Lower lobe of right lung (tissue), 2 donors: ENCODE measurements around the gene KLHL40. TPM values are rescaled to one million over a fixed set of nuclear protein-coding genes. Genes with fewer than 3 reads are reported as not detected.

Experiments
- ATAC-seq, 2 donors: fragments of 200-7000 bp; cut with Tn5 transposase; one replicate each; pipeline ENCODE4 v1.9.1; 2020 to 2022; ENCODE audit warnings: mild to moderate bottlenecking in 2 of 2, moderate library complexity in 2 of 2
- DNase-seq: peaks from one replicate; pipeline ENCODE4 v3.0.0-alpha.2; 2020
- H3K27ac ChIP-seq: fragments of 200-600 bp; one replicate; pipeline ENCODE4 v1.8.0; 2022
- H3K27me3 ChIP-seq: fragments of 200-600 bp; one replicate; pipeline ENCODE4 v1.8.0; 2022; ENCODE audit warnings: low read depth
- H3K36me3 ChIP-seq: fragments of 200-600 bp; one replicate; pipeline ENCODE4 v1.8.0; 2022; ENCODE audit warnings: mild to moderate bottlenecking
- H3K4me1 ChIP-seq: fragments of 200-600 bp; one replicate; pipeline ENCODE4 v1.8.0; 2022
- H3K4me3 ChIP-seq: fragments of 200-600 bp; one replicate; pipeline ENCODE4 v1.8.0; 2022; ENCODE audit warnings: mild to moderate bottlenecking
- H3K9me3 ChIP-seq: fragments of 200-600 bp; one replicate; pipeline ENCODE4 v1.8.0; 2022
- CTCF ChIP-seq: fragments of 200-600 bp; IDR thresholded peaks from one replicate; pipeline ENCODE4 v1.8.0; 2022; ENCODE audit warnings: antibody characterized with exemption, mild to moderate bottlenecking
- intact Hi-C: fragments of 100-400 bp; cut with DNase I; formaldehyde crosslinking; loops from one replicate; pipeline ENCODE4 v1.11.0; 2022
- long read RNA-seq: library from polyadenylated mRNA; unstranded; transcript quantifications from one replicate; pipeline ENCODE4 v2.0.0, GENCODE V29; 2021
- total RNA-seq: library from RNA; stranded (reverse); fragmentation: NEBNext Ultra II Directional; extraction: Animal tissue kit (Norgen Biotek cat#: 25700); gene quantifications from one replicate; pipeline ENCODE4 v1.2.1, GENCODE V29; 2021
- donor health status: DM: no; HTN: yes; CAD: no; lungs with severe emphysema.

Gene KLHL40
- not detected for total RNA-seq
- long read RNA-seq = 0 reads

GRCh38 chr3:42685363-42685881 lies at the start of gene KLHL40:
Gene KLHL40, plus strand, starts transcription at chr3:42685537. Its CDS starts 82 bp downstream, at chr3:42685619.
- H3K36me3 ChIP-seq = no peaks in the 10 kb centered on the region
- no peaks in the 10 kb centered on the region for H3K9me3 ChIP-seq
- no peak for ATAC-seq
- H3K27ac ChIP-seq = no peak within 1 kb of the TSS
- no peaks in the 10 kb centered on the region for H3K4me1 ChIP-seq
- H3K27me3 ChIP-seq = peaks cover 18% of the 10 kb centered on the region
- intact Hi-C loops = no loop called here
- peak within 1 kb of the TSS; percentile 20 for H3K4me3 ChIP-seq
- TF ChIP-seq CTCF = no peak
- DNase-seq = no peak

GRCh38 chr3:42637001-42637400 lies 48.3 kb upstream of the KLHL40 start:
- intact Hi-C loops = no loop called here
- peaks cover 4% of the 10 kb centered on the region for H3K4me1 ChIP-seq
- H3K9me3 ChIP-seq = no peaks in the 10 kb centered on the region
- no peaks in the 10 kb centered on the region for H3K27me3 ChIP-seq
- no peak overlapping the region for H3K27ac ChIP-seq
- peaks cover 100% of the 10 kb centered on the region for H3K36me3 ChIP-seq
- DNase-seq = no peak
- no peak for ATAC-seq
- no peak overlapping the region for H3K4me3 ChIP-seq
- no peak for TF ChIP-seq CTCF

GRCh38 chr3:42638339-42638842 lies 46.9 kb upstream of the KLHL40 start:
- Histone ChIP-seq H3K27me3 (no peaks in the 10 kb centered on the region), H3K9me3 (no peaks in the 10 kb centered on the region), H3K27ac (peak overlapping the region; percentile 25), H3K4me1 (peaks cover 4% of the 10 kb centered on the region), H3K4me3 (peak overlapping the region; percentile 9), H3K36me3 (peaks cover 100% of the 10 kb centered on the region)
- ATAC-seq (no peak), DNase-seq (no peak)
- TF ChIP-seq CTCF = no peak
- intact Hi-C loops = no loop called here

- Histone ChIP-seq H3K9me3 (no peaks in the 10 kb centered on the region), H3K4me3 (no peak overlapping the region), H3K27ac (no peak overlapping the region), H3K27me3 (no peaks in the 10 kb centered on the region), H3K4me1 (peaks cover 4% of the 10 kb centered on the region), H3K36me3 (peaks cover 100% of the 10 kb centered on the region)
- no peak for DNase-seq
- intact Hi-C loops = no loop called here
- TF ChIP-seq CTCF = no peak
- no peak for ATAC-seq
These were observed 46.1 kb upstream of the KLHL40 start for GRCh38 chr3:42639192-42639591.

- Histone ChIP-seq H3K4me3 (no peak overlapping the region), H3K9me3 (no peaks in the 10 kb centered on the region), H3K36me3 (peaks cover 100% of the 10 kb centered on the region), H3K27me3 (no peaks in the 10 kb centered on the region), H3K4me1 (peaks cover 4% of the 10 kb centered on the region), H3K27ac (no peak overlapping the region)
- DNase-seq = no peak
- ATAC-seq = no peak
- intact Hi-C loops = no loop called here
- TF ChIP-seq CTCF = no peak
These were observed 45.2 kb upstream of the KLHL40 start for GRCh38 chr3:42640129-42640528.
